HFF-Myc (cell line): Measurements from ENCODE around the gene NCAPG2.

ENCODE experiments used
- DNase-seq: peaks from one replicate; pipeline ENCODE4 v3.0.0-alpha.2; 2011; ENCODE audit warnings: low read depth; ENCODE audit errors: extremely low read depth
- H3K4me3 ChIP-seq: replicated peaks from 2 replicates; pipeline ENCODE4 v1.5.1; 2011; ENCODE audit warnings: low read depth, mild to moderate bottlenecking, control low read depth, low read length
- TF ChIP-seq, protein P1 (sequence below): IDR thresholded peaks from 2 replicates; pipeline ENCODE4 v1.5.1; 2012; ENCODE audit warnings: mild to moderate bottlenecking, low read depth, low read length, control low read depth; ENCODE audit errors: missing control alignments

NCAPG2 gene

DNA sequence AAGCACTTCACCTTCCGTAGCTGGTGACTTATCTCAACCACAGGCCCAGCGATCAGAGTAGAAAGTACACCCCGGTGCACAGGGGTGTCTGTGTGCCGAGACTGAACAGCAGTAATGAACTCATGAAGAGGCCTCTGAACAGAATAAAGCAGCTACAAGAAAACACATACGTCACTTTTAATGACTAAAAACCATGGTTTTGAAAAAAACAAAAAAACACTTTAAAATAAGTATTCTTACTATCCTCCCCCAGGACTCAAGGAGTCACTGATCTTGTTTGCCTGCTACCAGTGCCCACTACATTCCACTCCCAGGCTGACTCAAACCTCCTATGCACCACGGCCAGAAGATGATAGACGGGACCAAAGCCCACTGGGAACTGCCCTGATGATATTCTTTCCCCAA, 53.8 kb downstream of the NCAPG2 start:
- TF ChIP-seq, protein P1, sequence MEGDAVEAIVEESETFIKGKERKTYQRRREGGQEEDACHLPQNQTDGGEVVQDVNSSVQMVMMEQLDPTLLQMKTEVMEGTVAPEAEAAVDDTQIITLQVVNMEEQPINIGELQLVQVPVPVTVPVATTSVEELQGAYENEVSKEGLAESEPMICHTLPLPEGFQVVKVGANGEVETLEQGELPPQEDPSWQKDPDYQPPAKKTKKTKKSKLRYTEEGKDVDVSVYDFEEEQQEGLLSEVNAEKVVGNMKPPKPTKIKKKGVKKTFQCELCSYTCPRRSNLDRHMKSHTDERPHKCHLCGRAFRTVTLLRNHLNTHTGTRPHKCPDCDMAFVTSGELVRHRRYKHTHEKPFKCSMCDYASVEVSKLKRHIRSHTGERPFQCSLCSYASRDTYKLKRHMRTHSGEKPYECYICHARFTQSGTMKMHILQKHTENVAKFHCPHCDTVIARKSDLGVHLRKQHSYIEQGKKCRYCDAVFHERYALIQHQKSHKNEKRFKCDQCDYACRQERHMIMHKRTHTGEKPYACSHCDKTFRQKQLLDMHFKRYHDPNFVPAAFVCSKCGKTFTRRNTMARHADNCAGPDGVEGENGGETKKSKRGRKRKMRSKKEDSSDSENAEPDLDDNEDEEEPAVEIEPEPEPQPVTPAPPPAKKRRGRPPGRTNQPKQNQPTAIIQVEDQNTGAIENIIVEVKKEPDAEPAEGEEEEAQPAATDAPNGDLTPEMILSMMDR, result no peak
- DNase-seq, result no peak
- no peak overlapping the region for H3K4me3 ChIP-seq

DNA sequence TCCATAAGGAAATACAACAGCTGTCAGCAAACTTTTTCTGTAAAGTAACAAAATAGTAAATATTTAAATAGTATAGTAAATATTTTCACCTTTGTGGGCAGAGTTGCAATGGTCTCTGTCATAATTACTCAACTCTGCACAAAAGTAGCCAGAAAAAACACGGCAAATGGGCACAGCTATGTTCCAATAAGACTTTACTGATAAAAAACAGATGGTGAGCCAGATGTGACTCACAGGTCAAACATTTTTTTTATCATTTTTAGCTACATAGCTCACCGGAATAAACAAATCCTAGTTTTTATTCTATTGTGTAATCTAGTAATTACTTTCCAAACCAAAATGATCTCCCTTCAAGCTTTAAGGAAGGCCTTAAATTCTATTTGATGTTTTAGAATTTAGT, 55.3 kb downstream of the NCAPG2 start:
- DNase-seq, result peak; percentile 88

DNA sequence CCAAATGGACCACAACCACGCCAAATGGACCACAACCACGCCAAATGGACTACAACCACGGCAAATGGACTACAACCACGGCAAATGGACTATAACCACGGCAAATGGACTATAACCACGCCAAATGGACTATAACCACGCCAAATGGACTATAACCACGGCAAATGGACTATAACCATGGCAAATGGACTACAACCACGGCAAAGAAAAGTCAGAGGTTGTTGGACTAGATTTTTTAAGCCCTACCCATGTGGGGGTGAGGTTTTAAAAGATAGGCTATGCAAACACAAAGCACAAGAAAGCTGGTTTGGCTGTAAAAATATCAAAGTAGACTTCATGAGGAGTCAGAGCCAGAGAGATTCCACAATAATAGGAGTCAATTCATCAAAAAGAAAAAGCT, 55.8 kb downstream of the NCAPG2 start:
- DNase-seq, result no peak
- TF ChIP-seq, protein P1, result no peak
- H3K4me3 ChIP-seq, result no peak overlapping the region

More for the DNA sequence above, 55.3 kb downstream of the NCAPG2 start:
- H3K4me3 ChIP-seq, result no peak overlapping the region
- TF ChIP-seq, protein P1, result no peak

DNA sequence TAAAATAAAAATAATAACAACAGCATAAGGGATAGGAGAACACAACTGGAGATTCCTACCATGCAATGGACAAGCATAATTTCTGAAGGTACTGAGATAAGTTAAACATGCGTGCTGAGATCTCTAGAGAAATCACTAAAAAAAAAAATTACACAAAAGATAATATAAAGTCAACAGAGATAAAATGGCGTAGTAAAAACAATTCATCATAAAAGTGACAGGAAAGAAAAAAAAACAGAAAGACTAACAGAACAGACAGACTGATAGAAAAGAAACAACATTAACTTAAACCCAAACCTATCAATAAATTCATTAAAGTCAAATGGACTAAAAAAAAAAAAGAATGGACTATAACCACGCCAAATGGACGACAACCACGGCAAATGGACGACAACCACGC, 56.4 kb downstream of the NCAPG2 start:
- no peak overlapping the region for H3K4me3 ChIP-seq
- no peak for DNase-seq
- TF ChIP-seq, protein P1, result no peak

DNA sequence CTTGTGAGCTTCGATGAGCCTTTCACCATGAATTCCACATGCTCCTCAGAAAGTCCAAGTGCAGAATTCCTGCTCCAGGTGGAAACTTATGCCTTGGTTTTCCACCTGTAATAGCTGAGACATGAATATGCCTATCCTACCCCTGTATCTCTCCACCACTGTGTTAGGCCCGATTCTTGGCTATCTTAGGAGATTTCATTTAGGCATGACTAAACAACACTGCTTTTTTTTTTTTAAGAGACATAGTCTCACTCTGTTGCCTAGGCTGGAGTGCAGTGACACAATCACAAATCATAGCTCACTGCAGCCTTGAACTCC, 57.2 kb downstream of the NCAPG2 start:
- no peak for DNase-seq
- TF ChIP-seq, protein P1, result no peak
- H3K4me3 ChIP-seq, result no peak overlapping the region

DNA sequence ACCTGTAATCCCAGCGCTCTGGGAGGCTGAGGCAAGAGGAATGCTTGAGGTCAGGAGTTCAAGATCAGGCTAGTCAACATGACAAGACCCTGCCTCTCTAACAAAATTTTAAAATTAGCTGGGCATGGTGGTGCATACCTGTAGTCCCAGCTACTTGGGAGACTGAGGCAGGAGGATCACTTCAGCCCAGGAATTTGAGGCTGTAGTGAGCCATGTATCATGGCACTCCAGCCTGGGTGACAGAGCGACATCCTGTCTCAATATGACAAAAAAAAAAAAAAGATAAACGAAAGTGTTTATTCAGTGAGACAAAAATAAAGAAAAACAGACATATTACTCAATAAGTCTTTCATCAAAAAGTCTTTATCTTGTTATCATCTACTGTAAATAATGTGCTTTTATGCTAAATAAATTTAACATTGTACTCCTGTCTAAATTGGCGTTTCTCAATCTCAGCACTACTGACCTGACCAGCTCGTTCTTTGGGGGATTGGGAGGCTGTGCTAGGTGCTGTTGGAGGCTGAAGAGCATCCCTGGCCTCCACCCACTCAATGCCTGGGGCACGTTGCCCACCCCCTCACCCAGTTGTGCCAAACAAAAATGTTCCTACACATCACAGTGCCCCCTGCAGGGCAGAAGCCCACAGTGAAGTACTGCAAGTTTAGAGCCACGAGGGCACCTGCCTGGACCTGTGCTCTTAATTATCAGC, 57.7 kb downstream of the NCAPG2 start:
- TF ChIP-seq, protein P1, result peak; percentile 59
- DNase-seq, result no peak

DNA sequence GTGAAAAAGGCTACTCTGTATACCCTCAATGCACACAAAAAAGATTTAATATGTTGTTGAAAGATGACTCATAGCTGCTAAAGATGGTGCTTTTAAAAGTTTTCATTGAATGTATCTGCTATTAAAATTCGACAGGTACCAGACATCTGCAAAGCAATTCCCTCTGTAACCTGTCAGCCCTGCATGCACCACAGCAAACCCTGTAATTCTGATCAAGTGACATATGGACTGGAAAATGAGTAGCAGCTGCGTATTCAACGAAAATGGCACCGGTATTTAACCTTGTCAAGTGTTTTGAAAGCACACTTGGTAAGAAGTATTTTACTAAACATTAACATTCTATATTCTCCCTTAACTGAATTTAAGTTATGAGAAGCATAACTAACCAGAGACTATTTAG, 58.8 kb downstream of the NCAPG2 start:
- TF ChIP-seq, protein P1, result no peak
- DNase-seq, result peak; percentile 21
- H3K4me3 ChIP-seq, result no peak overlapping the region

More for the DNA sequence above, 57.7 kb downstream of the NCAPG2 start:
- H3K4me3 ChIP-seq, result no peak overlapping the region
